Measurements from ENCODE around the gene EXD3.
"Not testable (repeated sequence)": the region's sequence is repeated elsewhere in the genome, so short reads cannot be mapped to it uniquely, and the experiment has no call there.

Gene EXD3

DNA sequence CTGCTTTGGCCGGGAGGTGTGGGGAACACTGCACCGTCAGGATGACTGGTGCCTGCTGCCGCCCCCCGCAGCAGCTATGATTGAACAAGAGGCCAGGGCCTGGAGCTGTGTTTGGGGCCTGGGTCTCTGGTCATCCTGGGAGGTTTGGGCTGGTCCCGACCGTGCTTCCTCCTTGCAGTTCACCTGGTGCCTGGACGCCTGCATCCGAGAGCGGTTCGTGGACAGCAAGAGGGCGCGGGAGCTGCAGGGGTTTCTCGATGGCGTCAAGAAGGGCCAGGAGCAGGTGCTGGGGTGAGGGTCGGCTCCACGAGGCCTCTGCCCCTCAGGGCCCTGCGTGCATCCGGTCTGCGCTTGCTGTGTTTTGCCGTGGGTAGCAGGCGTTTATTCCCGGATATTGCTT lies 158.9 kb downstream of the EXD3 start:
- H3K4me3 ChIP-seq (ENCODE audit: low read depth, low read length), result no peak overlapping the region
- no peaks in the 10 kb centered on the region for H3K27me3 ChIP-seq (ENCODE audit: control insufficient read depth, insufficient read depth, low read length)
- no peaks in the 10 kb centered on the region for H3K4me1 ChIP-seq (ENCODE audit: control insufficient read depth, insufficient read depth, low read length)
- H3K9ac ChIP-seq (ENCODE audit: low read depth, low read length), result no peak overlapping the region
- no peaks in the 10 kb centered on the region for H3K9me3 ChIP-seq (ENCODE audit: control insufficient read depth, insufficient read depth, low read length)
- H3K36me3 ChIP-seq (ENCODE audit: control insufficient read depth, insufficient read depth, low read length), result peaks cover 50% of the 10 kb centered on the region

GRCh38 chr9:137263506-137263905 lies 159.5 kb downstream of the EXD3 start:
- Histone ChIP-seq H3K36me3 (ENCODE audit: control insufficient read depth, insufficient read depth, low read length) (peaks cover 49% of the 10 kb centered on the region), H3K9me3 (ENCODE audit: control insufficient read depth, insufficient read depth, low read length) (no peaks in the 10 kb centered on the region)

DNA sequence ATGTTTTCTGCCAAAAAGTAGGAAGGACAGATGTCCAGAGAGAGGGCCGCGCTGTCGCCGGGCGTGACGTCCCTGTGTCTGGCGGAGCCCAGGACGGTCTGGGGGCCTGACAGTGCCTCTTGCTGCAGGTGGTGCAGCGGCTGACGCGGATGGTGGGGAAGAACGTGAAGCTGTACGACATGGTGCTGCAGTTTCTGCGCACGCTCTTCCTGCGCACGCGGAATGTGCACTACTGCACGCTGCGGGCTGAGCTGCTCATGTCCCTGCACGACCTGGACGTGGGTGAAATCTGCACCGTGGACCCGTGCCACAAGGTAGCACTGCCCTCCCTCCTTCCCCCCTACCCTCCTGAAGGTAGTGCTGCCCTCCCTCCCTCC lies 160.1 kb downstream of the EXD3 start:
- no peaks in the 10 kb centered on the region for H3K27me3 ChIP-seq (ENCODE audit: control insufficient read depth, insufficient read depth, low read length)
- no peaks in the 10 kb centered on the region for H3K9me3 ChIP-seq (ENCODE audit: control insufficient read depth, insufficient read depth, low read length)
- H3K4me3 ChIP-seq (ENCODE audit: low read depth, low read length), result no peak overlapping the region
- peaks cover 47% of the 10 kb centered on the region for H3K36me3 ChIP-seq (ENCODE audit: control insufficient read depth, insufficient read depth, low read length)
- H3K9ac ChIP-seq (ENCODE audit: low read depth, low read length), result no peak overlapping the region
- no peaks in the 10 kb centered on the region for H3K4me1 ChIP-seq (ENCODE audit: control insufficient read depth, insufficient read depth, low read length)

More at GRCh38 chr9:137263506-137263905, 159.5 kb downstream of the EXD3 start:
- H3K4me1 ChIP-seq (ENCODE audit: control insufficient read depth, insufficient read depth, low read length), result no peaks in the 10 kb centered on the region
- H3K4me3 ChIP-seq (ENCODE audit: low read depth, low read length), result no peak overlapping the region
- H3K27me3 ChIP-seq (ENCODE audit: control insufficient read depth, insufficient read depth, low read length), result no peaks in the 10 kb centered on the region
- H3K9ac ChIP-seq (ENCODE audit: low read depth, low read length), result no peak overlapping the region

GRCh38 chr9:137262173-137262908 lies 160.6 kb downstream of the EXD3 start:
- H3K36me3 ChIP-seq (ENCODE audit: control insufficient read depth, insufficient read depth, low read length), result peaks cover 47% of the 10 kb centered on the region
- not testable (repeated sequence) for H3K9me3 ChIP-seq (ENCODE audit: control insufficient read depth, insufficient read depth, low read length); H3K27me3 ChIP-seq (ENCODE audit: control insufficient read depth, insufficient read depth, low read length); H3K4me3 ChIP-seq (ENCODE audit: low read depth, low read length); H3K4me1 ChIP-seq (ENCODE audit: control insufficient read depth, insufficient read depth, low read length); H3K9ac ChIP-seq (ENCODE audit: low read depth, low read length)

All from iPS-15b (cell line).